DOHH2 (cell line): ENCODE data around the gene TARS3.

Experiments
- H3F3A ChIP-seq: fragments of 200-600 bp; sonication (generic), shearing (Covaris generic); 2 replicates; pipeline ENCODE4 v1.6.0; 2016; ENCODE audit warnings: antibody characterized with exemption, mild to moderate bottlenecking; ENCODE audit not compliant: control insufficient read depth, insufficient read depth
- H3K27ac ChIP-seq: fragments of 200-600 bp; sonication (generic); 2 replicates; pipeline ENCODE4 v1.5.1; 2014; ENCODE audit warnings: low read depth, mild to moderate bottlenecking, low read length, moderate library complexity
- H3K27me3 ChIP-seq: fragments of 200-600 bp; sonication (generic); 2 replicates; pipeline ENCODE4 v1.6.1; 2014; ENCODE audit warnings: mild to moderate bottlenecking, low read length, mixed read lengths; ENCODE audit not compliant: control insufficient read depth
- H3K36me3 ChIP-seq: fragments of 200-600 bp; sonication (generic); 2 replicates; pipeline ENCODE4 v1.6.1; 2014; ENCODE audit warnings: mild to moderate bottlenecking, low read length, moderate library complexity, mixed read lengths; ENCODE audit not compliant: control insufficient read depth
- H3K4me1 ChIP-seq: fragments of 200-600 bp; sonication (generic); 2 replicates; pipeline ENCODE4 v1.6.1; 2014; ENCODE audit warnings: mild to moderate bottlenecking, low read length, mixed read lengths; ENCODE audit not compliant: control insufficient read depth
- H3K4me2 ChIP-seq: fragments of 200-600 bp; sonication (generic); 2 replicates; pipeline ENCODE4 v1.6.0; 2014; ENCODE audit warnings: mild to moderate bottlenecking, low read length, moderate library complexity
- H3K4me3 ChIP-seq: fragments of 200-600 bp; sonication (generic); 2 replicates; pipeline ENCODE4 v1.5.1; 2014; ENCODE audit warnings: mild to moderate bottlenecking, low read length, mixed read lengths
- H3K79me2 ChIP-seq: fragments of 200-600 bp; sonication (generic); 2 replicates; pipeline ENCODE4 v1.6.1; 2014; ENCODE audit warnings: mild to moderate bottlenecking, low read length, mixed read lengths; ENCODE audit not compliant: control insufficient read depth
- H3K9me2 ChIP-seq: fragments of 200-600 bp; sonication (generic); replicated peaks from 2 replicates; pipeline ENCODE4 v1.6.1; 2014; ENCODE audit warnings: mild to moderate bottlenecking, low read length, mixed read lengths; ENCODE audit not compliant: control insufficient read depth
- H3K9me3 ChIP-seq: fragments of 200-600 bp; sonication (generic); 2 replicates; pipeline ENCODE4 v1.6.1; 2014; ENCODE audit warnings: antibody characterized with exemption, low read length, mixed read lengths; ENCODE audit not compliant: control insufficient read depth, insufficient read depth
- H4K20me1 ChIP-seq: fragments of 200-600 bp; sonication (generic); 2 replicates; pipeline ENCODE4 v1.6.0; 2014; ENCODE audit warnings: low read depth, mild to moderate bottlenecking, antibody characterized with exemption, low read length, moderate library complexity; ENCODE audit not compliant: control insufficient read depth, insufficient read depth
- EZH2phosphoT487 ChIP-seq: fragments of 200-600 bp; sonication (generic); IDR thresholded peaks from 2 replicates; pipeline ENCODE4 v1.6.1; 2017; ENCODE audit warnings: borderline replicate concordance, mild to moderate bottlenecking, antibody characterized with exemption, low read length, moderate library complexity, mixed read lengths
- TF ChIP-seq, protein P1 (sequence below): fragments of 200-600 bp; sonication (generic); IDR thresholded peaks from one replicate; pipeline ENCODE4 v1.5.1; 2014; ENCODE audit warnings: antibody characterized with exemption, mild to moderate bottlenecking, low read depth, low read length; ENCODE audit not compliant: poor library complexity, severe bottlenecking

Gene TARS3

DNA sequence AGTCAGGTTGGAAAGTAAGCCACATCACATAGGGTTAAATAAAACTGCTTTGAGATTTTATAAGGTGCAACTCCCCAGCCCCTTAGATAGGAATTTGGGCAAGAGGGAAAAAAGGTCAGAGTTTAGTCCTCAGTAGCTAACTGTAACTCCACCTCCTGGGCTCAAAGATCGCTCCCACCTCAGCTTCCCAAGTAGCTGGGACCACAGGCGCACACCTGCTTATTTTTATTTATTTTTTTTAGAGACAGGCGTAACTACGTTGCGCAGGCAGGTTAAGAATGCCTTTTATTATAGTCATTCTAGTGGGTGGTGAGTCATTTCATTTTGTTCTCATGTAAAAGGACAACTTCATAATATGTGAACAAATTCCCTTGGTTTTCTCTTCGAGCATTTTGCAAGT, 86.8 kb downstream of the TARS3 start:
- H3K9me2 ChIP-seq, result no peaks in the 10 kb centered on the region
- H3K79me2 ChIP-seq, result peaks cover 14% of the 10 kb centered on the region
- peaks cover 30% of the 10 kb centered on the region for H3K36me3 ChIP-seq
- no peaks in the 10 kb centered on the region for H3K9me3 ChIP-seq
- no peaks in the 10 kb centered on the region for H3K27me3 ChIP-seq
- TF ChIP-seq EZH2phosphoT487, result no peak
- TF ChIP-seq, protein P1, sequence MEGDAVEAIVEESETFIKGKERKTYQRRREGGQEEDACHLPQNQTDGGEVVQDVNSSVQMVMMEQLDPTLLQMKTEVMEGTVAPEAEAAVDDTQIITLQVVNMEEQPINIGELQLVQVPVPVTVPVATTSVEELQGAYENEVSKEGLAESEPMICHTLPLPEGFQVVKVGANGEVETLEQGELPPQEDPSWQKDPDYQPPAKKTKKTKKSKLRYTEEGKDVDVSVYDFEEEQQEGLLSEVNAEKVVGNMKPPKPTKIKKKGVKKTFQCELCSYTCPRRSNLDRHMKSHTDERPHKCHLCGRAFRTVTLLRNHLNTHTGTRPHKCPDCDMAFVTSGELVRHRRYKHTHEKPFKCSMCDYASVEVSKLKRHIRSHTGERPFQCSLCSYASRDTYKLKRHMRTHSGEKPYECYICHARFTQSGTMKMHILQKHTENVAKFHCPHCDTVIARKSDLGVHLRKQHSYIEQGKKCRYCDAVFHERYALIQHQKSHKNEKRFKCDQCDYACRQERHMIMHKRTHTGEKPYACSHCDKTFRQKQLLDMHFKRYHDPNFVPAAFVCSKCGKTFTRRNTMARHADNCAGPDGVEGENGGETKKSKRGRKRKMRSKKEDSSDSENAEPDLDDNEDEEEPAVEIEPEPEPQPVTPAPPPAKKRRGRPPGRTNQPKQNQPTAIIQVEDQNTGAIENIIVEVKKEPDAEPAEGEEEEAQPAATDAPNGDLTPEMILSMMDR, result no peak
- H3K27ac ChIP-seq, result no peak overlapping the region
- H3K4me3 ChIP-seq, result no peak overlapping the region
- H4K20me1 ChIP-seq, result peaks cover 22% of the 10 kb centered on the region
- H3F3A ChIP-seq, result peaks cover 13% of the 10 kb centered on the region
- peaks cover 19% of the 10 kb centered on the region for H3K4me1 ChIP-seq
- no peak overlapping the region for H3K4me2 ChIP-seq

- H3K36me3 ChIP-seq, result peaks cover 26% of the 10 kb centered on the region
- H3K4me1 ChIP-seq, result peaks cover 14% of the 10 kb centered on the region
- H3K27ac ChIP-seq, result no peak overlapping the region
- H4K20me1 ChIP-seq, result peaks cover 17% of the 10 kb centered on the region
- peaks cover 12% of the 10 kb centered on the region for H3K79me2 ChIP-seq
- H3K4me2 ChIP-seq, result no peak overlapping the region
- no peaks in the 10 kb centered on the region for H3K9me2 ChIP-seq
- TF ChIP-seq, protein P1, result no peak
- TF ChIP-seq EZH2phosphoT487, result no peak
- H3K9me3 ChIP-seq, result no peaks in the 10 kb centered on the region
- H3K4me3 ChIP-seq, result no peak overlapping the region
- H3F3A ChIP-seq, result peaks cover 8% of the 10 kb centered on the region
- no peaks in the 10 kb centered on the region for H3K27me3 ChIP-seq
Measured at GRCh38 chr15:101637038-101637437, 87.2 kb downstream of the TARS3 start.

GRCh38 chr15:101635944-101636727, 88.1 kb downstream of the TARS3 start:
- Histone ChIP-seq H3K79me2 (peaks cover 9% of the 10 kb centered on the region), H3K36me3 (peaks cover 21% of the 10 kb centered on the region), H3K4me1 (peaks cover 5% of the 10 kb centered on the region), H3K9me2 (no peaks in the 10 kb centered on the region), H3K9me3 (no peaks in the 10 kb centered on the region), H3K4me3 (no peak overlapping the region), H4K20me1 (peaks cover 14% of the 10 kb centered on the region), H3K27me3 (no peaks in the 10 kb centered on the region), H3K27ac (no peak overlapping the region), H3K4me2 (no peak overlapping the region), H3F3A (no peaks in the 10 kb centered on the region)
- TF ChIP-seq EZH2phosphoT487, result no peak
- TF ChIP-seq, protein P1, result no peak
